D341Med (cell line): ENCODE data around the gene LTA.
"Not testable (repeated sequence)": the region's sequence is repeated elsewhere in the genome, so short reads cannot be mapped to it uniquely, and the experiment has no call there.

Source experiments
- DNase-seq: peaks from one replicate; pipeline ENCODE4 v3.0.0; 2012; ENCODE audit warnings: low spot score

LTA gene

DNA sequence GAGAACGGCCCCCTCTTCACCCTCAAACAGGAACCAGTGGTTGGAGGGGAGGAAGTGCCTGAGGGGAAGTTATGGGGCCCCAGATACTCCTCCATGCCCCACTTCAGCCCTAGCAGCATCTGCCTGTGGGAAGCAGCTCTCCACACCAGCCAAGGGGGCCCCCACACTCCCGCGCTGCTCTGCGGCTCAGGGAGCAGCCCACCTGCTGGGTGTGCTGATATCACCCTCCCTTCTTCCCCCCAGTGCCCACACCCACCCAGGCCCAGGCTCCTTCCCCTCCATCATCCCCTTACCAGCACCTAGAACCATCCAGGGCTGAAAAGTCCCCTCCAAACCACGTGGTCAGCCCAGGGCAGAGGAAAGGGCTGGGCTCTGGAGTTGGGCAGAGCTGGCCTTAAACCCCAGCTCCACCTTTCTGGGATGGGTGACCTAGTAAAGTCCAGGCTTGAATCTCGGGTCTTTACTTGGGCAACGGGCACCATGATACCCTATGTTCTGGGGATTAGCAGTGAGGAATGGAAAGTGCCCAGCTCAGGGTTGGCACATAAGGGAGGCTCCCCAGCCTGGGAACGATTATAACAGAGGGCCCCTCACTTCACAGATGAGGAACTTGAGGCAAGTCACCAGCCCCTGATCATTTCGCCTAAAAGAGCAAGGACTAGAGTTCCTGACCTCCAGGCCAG is 14.7 kb downstream of the LTA start:
- no peak for DNase-seq

DNA sequence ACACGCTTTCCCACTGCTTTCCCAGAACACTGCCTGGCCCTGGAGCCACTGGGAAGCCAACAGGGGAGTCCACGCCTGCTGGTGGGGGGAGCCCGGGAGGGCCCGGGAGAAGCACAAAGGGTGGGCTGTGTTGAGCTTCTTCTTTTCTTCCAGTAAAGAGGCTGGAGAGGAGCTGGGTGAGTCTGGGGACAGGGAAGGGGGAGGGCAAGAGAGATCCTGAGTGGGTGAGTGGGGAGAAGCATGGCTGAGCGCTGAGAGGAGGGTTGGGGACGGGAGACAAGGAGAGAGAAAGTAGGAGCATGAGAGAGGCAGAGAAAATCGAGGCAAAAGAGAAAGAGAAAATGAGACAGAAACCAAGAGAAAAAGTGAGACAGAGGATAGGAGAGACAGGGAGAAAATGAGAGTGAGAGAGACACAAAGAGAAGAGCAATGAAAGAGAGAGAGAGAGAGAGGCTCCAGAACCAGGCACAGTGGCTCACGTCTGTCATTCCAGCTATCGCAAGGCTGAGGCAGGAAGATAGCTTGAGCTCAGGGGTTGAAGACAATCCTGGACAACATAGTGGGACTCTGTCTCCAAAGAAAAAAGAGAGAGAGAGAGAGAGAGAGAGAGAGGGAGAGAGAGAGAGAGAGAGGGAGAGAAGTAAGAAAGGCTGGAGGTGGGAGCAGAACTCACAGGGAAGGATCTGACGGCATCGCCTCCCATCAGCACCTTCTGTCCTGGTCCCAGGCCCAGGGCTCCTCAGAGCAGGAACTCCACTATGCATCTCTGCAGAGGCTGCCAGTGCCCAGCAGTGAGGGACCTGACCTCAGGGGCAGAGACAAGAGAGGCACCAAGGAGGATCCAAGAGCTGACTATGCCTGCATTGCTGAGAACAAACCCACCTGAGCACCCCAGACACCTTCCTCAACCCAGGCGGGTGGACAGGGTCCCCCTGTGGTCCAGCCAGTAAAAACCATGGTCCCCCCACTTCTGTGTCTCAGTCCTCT is 16.0 kb downstream of the LTA start:
- no peak for DNase-seq

DNA sequence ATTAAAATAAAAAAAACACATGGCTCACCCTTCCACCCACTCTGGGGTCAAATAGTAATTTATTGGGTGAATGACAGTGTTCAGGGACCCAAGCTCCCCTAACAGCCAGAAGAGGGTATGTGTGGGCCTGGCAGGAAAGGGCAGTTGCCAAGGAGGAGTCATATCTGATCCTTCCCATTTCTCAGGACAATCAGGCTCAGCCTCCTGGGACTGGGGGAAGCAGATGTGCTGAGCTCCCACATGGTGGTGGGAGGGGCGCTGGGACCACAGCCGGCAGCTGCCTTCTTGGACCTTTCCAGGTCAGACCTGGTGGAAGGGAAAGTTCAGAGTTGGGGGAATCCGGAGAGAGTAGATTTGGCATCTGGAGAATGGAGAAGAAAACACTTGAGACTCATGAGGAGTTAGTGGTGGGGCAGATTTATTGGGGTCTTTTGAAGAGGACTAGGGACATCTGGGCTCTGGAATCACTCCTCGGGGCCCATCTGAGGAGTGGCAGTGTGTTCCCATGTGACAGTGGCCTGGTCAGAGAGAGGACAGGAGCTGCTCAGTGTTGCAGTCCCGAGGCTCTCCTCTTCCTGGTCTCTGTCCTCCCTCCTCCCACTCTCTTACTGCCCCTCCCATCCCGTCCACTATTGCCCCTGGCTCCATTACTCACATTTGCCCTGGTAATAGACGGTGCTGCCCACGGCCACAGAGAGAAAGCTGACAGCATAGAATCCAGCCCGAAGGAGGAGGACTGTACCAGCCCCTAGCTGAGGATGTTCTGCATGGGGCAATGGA is 17.0 kb downstream of the LTA start:
- no peak for DNase-seq

DNA sequence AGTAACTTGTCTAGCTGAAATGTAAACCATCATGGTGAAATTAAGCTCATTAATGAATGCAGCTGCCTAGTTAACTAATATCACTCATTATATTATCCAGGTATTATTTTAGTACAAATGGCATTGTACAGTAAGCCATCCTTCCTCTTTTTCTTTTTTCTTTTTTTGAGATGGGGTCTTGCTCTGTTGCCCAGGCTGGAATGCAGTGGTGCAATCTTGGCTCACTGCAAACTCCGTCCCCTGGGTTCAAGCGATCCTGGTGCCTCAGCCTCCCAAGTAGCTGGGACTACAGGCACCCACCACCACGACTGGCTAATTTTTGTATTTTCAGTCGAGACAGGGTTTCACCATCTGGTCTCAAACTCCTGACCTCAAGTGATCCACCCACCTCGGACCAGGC is 18.6 kb downstream of the LTA start:
- DNase-seq: not testable (repeated sequence)

DNA sequence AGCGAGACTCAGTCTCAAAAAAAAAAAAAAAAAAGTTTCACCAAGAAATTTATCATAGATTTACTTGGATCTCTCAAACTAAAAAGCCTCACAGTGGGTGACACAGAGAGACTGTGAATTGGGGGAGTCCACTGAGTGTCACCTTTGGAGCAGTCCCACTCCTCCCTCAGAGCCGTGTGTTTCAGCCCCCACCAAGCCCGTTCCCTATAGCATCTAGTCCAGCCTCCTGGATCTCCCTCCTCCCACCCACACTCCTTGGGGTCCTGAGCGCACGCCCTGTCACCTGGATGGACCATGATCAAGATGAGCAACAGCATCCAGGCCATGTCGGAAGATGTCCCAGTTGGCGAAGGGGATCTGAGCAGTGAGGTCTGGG is 20.3 kb downstream of the LTA start:
- DNase-seq: no peak

DNA sequence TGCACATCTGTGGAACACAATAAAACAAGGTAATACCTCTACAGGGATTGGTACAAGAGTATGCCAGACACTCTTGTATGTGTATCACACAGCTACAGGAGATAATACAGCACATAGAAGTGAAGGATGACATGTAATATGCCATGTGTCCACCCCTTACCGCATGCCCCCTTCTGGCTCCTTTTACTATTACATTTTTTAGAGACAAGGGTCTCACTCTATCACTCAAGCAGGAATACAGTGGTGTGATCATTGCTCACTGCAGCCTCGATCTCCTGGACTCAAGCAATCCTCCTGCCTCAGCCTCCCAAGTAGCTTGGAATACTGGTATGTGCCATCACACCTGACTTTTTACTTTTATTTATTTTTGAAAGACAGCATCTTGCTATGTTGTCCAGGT is 24.9 kb downstream of the LTA start:
- peak; percentile 66 for DNase-seq

DNA sequence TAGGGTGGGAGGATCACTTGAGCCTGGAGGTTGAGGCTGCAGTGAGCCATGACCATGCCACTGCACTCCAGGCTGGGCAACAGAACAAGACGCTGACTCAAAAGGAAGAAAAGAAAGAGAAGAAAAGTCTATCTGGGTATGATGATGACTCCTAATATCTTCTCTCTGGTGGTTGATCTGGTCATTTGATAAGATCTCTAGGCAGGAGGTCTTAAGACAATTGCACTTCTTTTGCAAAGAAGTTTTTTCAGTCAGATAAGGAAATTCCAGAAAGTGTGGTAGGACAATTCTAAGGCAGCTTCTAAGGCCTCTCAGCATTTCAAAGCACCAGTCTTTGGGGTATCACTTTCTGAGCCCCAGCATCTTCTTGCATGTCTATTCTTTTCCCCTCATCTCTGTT is 35.2 kb downstream of the LTA start:
- no peak for DNase-seq

DNA sequence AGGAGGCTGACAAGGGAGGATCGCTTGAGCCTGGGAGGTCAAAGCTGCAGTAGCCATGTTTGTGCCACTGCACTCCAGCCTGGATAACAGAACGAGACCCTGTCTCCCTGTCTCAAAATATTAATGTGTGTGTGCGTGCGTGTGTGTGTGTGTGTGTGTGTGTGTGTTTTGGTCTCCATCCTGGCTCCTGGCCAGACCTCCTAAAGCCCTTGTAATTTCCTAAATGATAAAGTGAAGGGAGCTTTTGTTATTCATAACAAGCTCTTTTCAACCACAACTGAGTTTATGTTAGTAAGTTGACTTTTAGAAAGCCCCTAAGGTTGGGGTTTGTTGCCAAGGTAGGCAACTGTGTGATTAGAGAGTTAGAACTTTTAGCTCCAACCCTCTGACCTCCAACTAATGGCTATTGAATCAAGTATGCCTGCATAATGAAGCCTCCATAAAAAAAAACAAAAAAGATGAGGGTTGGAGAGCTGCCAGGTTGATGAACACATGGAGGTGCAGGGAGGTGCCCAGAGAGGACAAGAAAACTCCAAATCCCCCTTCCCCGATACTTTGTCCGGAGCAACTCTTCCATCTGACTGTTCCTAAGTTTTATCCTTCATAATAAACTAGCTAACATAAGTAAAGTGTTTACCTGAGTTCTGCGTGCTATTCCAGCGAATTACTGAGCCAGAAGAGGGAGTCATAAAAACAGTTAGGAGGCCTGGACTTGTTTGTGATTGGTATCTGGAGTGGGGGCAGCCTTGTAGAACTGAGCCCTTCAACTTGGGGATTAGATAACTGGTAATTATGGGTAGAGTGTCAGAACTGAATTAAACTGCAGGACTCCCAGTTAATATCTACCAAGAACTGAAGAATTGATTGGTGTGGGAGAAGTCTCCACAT is 37.7 kb downstream of the LTA start:
- no peak for DNase-seq

DNA sequence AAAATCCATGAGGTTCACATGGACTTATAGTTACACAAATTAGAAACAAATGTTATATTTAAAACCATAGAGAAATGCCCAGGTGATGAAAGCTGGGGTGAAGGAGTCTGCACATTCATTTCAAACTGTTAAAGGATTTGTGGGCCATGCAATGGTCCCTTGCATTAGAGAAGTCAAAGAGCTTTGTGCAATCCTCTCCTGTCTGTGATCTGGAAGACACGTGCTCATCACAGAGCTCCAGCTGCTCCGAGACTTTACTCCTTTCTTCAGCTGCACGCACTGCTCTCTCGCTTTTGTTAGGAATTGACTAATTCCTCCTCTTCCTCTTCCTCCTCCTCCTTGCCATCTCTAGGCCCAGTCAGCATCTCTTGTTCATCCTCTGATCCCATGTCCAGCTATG is 38.9 kb downstream of the LTA start:
- no peak for DNase-seq

DNA sequence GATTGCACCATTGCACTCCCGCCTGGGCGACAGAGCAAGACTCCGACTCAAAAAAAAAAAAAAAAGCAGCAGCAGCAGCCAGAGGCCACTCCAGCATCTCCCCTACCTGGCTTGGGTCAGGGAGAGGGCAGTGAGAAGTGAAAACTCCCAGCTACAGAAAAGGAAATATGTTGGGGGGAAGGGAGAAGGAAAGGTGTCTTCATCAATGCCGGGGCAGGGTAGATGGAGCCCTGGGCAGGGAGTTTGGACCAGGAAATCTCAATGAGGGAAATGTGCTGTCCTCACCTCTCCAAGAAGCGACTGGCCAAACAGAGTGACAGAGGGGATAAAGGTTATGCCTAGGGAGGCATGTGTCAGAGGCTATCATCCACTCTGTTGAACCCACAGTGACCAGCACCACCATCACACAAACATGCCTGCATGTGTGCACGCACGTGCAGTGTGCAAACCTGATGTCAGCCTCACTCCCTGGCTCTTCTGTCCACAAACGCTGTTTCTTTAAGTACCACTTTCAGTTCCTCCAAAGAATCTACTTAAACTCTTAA is 42.1 kb downstream of the LTA start:
- no peak for DNase-seq

DNA sequence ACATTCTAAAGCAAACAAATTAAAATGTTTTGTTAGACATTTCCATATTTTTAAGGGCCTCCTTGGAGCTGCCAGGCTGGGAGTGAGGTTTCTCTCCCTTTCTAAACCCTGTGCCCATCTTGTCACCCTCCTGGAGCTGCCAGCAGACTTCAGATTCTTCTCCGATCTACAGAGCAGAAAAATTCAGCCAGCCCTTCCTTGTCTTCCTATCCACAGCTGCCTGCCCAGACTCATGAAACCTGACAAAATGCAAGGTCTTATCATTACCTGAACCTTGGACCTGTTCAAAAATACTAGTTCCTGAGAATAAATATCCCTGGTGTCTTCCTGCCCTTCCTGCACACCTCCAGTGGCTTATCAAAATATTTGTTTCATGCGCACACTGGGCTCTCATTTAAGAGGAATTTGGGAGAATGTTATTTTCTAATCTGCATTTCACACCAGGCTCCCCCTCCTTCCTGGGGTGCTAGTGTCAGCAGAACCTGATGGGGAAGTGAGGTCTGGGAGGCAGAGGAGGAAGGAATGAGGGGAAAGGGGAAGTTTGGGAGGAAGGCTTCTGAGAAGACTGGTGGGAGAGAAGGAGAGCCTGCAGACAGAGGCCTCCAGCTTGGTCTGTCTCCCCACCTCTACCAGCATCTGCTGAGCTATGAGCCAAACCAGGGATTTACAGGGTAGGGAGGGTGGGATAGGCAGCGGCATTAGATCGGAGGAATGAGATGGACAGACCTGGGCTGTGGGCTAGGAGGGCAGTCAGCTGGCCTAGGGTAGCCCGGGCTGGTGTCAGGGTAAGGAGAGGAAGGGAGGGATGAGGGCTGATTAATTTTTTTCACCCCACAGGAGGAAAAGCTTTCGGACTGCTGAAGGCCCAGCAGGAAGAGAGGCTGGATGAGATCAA is 42.8 kb downstream of the LTA start, which contains the start of gene AIF1:
AIF1 (plus strand) TSS at position 551 of the 895 bp plus-strand sequence; CDS start at position 647, 96 bp downstream.
- no peak for DNase-seq

DNA sequence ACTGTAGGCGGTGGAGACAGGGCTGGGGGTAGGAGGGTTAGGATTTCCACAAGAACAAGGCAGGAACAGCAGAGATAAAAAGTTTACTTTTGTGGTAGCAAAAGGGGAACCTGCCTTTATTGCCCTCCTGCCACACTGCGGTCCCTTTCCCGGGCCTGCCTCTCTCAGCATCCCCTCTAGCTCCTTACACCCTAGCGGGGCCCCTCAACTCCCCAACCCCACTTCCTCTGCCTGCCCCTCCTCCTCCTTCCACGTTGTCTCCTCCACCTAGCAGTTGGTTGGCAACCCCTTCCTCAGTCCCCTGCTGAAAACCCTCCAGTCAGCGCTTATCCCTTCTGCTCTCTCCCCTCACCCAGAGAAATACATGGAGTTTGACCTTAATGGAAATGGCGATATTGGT is 43.7 kb downstream of the LTA start:
- no peak for DNase-seq

DNA sequence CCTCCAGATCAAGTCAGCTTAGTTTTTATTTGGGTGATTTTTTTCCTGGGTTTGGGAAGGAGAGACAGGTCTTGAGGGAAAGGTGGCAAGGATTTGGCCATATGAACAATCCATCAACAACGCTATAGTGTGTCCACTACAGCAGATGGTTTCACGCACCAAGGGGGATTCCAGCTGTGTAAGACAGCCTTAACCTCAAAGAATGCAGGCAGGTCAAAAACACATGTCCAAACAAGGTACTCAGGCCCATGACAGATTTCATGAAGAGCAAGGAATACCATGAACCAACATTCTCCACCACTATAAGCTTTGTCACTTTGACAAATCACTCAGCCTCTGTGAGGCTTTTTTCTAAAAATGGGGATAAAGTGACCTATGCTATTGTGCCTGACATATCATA is 44.9 kb downstream of the LTA start:
- no peak for DNase-seq

DNA sequence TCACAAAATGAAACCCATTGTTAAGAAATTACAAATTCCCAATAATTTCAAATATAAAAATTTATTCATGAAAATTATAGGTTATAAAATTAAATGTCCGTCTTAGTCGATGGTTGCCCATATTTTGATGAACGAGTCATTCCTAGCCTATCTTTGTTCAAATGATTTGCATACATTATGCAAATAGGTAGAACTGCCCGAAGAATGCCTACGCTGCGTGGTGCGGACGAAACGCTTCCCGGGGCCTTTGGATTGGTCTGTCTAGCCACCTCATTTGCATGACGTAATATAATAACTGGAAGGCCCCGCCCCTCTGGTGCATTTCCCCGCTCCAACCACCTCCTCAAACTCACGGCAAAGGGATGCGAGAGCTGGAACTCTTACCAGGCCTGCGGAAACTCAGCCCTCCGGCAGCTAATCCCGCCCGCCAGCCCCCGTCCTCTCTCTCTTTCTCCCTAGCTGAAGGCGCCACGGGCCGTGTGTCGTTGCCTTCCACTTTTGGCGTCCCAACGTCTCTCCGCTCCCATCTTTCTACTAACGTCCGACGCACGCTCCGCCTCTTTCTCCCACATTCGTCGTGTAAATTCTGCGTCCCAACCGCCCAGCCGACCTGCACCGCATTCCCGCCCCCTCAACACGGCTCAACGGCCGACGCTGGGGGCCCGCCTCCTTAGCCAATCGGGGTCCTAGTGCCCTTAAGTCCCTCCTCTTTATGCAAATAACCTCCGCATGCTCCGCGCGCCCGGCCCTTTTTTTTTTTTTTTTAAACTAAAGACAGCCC is 47.9 kb downstream of the LTA start:
- DNase-seq: peak; percentile 95

DNA sequence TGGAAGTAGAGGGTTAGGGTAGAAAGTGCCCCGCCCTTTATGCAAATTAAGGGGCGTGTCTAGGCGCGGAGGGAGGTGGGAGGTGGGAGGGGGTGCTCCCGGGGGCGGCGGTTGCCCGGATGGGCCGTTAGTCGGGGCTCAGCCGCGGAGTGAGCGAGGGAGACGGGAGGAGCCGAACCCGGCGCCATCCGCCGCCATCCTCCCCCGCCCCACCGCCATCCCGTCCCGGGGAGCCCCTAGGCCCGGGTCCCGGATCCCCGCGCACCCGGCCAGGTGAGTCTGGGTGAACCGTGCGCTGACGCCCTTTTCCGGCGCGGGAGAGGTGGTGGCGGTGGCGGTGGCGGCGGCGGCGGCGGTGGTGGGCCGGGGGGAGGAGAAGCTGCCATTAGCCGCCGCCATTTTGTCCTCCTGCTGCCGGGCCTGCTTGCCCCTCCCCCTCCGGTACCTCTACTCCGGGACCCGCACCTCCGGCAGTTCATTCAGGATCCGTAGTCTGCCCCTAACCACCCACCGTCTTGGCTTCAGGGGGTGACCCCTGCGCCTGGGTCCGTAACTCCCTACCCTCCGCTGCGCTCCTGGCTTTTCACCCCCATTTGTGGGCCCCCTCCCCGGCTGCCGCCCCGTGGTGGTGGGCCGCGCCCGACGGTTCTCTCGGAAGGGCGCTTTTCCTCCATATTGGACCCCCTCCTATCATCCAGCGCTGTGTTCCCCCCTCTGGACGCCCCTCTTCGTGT is 48.7 kb downstream of the LTA start, which contains the start of gene PRRC2A:
PRRC2A (plus strand) TSS at position 130 of the 734 bp plus-strand sequence. CDS start 2,075 bp downstream, outside the sequence.
- peak; percentile 96 for DNase-seq

DNA sequence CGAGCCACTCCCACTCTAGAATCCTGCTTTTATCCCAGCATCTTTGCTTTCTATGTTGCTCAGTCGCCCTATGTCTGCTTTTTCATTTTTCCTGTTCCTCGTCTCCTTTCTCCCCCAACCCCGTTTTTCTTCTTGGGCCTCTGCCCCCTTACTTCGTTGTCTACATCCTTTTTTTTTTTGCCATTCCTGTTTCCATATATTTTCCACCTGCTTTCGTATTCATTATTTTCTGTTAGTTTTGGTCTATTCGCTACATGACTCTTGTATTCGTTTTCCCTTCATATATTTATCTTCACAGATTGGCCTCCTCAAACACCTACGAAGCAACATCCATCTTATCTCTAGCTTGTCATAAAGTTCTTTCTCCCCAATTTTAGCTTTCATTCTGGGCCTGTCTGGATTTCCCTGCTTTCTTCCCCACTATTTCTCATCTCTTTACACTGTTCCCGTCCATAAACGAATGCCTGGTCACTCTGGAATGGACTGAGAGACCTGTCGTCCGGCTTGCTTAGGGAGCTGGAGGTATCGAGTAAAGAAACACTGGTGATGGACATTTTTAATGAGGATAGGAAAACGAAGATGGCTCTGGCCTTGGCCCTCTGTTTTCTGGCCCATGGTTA is 49.3 kb downstream of the LTA start:
- DNase-seq: no peak

DNA sequence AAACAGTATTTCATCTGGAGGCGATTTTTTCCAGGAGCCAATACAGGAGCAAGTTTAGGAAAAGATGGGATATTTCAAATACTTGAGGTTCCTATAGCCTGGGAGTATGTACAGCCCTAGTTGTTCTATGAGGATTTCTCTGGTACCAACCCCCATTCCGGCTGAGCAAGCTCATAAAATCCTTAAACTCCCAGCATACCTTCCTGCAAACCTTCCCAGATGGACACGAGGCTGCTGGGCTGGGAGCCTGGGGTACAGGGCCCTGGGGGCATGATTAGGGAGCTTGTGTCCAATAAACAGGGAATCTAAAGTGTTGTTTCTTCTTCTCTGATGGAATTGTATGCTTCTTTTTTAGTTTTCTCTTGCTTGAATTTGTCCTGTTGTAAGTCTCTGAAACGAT is 49.9 kb downstream of the LTA start:
- DNase-seq: no peak

DNA sequence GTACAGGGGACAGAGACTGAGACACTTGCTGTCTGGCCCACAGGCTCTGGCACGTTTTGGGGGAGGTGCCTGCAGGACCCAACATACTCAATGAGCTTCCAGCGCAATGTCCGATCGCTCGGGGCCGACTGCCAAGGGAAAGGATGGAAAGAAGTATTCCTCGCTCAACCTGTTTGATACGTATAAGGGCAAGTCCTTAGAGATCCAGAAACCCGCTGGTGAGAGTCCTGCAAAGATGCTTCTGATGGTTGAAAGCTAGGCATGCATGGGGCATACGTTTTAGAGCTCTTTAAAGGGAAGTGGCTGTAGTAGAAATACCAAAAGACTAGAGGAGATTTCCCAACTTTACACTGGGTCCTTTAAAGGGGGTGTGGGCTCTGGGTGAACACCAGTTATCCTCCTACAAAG is 50.6 kb downstream of the LTA start:
- DNase-seq: no peak
